HG02885 (cell line): ENCODE data around the gene PCSK9.
A peak's percentile ranks its signal among the peaks of the same experiment; 100 is the strongest.
"Not testable (repeated sequence)": the region's sequence is repeated elsewhere in the genome, so short reads cannot be mapped to it uniquely, and the experiment has no call there.

Experiments
- ATAC-seq: cut with Tn5 transposase; IDR thresholded peaks from one replicate; pipeline ENCODE4 v1.9.1; 2021; ENCODE audit warnings: mild to moderate bottlenecking; ENCODE audit not compliant: unreplicated experiment, poor library complexity

Gene PCSK9

DNA sequence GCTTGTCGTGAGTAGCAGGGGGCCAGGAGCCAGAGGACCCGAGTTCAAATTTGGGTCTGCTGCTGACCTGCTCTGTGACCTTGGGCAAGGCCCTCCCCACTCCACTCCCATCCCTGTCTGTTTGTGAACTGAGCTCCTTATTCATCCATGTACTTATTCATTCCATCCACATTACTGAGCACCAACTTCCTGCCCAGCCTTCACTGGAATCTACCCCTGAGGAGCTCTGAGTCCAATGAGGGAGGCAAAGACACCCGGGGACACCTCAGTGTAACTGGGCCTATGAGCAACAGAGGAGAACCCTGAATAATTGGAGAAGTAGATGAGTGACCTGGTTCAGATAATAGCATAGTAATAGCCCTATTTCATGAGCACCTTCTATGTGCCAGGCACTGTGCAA, 31.7 kb upstream of the PCSK9 start:
- ATAC-seq: no peak

DNA sequence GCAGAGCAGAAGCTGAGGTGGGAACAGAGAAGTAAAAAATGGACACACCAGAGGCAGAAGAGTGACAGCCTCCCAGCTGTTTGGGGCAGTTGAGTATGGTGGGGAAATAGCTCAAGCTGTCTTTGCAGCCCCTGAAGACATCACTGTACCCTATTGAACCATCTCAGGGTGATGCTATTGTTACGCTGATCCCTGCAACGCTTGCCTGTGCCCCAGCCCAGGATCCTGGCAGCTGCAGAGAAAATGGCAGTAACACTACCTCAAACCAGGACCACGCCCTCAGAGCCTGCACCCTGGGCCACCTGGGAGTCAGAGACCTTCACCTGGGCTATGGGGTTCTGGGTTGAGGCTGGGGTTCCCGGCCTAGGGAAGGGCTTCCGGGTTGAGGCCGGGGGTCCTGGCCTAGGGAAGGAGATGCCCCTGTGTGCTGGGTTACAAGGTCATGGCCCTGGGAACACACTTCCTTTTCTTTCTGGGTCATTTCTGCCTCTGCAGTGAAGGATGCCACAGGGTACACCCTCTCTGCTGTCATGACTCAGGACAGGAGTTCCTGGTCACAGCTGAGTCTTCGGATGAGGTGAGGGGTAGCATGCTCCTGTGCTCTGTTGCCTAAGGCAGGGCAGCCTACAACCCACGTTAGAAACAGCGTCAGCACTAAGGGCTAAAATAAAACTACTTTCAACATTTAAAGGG, 29.0 kb upstream of the PCSK9 start:
- ATAC-seq: no peak

DNA sequence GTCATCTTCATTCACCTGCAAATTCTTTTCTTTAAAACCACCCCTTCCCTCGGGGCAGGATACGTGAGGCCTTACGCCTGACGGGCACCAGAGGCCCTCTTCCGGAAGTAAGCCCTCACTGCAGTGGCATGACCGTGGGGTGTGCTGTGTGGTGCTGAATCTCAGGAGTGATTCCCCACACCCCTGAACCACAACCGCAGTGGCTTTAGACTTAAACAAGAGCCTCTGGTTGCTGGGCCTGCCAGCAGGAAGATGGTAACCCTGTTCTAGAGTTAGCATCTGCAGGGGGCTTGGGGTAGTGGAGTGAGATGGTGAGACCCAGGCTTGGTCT, 28.5 kb upstream of the PCSK9 start:
- ATAC-seq: no peak

DNA sequence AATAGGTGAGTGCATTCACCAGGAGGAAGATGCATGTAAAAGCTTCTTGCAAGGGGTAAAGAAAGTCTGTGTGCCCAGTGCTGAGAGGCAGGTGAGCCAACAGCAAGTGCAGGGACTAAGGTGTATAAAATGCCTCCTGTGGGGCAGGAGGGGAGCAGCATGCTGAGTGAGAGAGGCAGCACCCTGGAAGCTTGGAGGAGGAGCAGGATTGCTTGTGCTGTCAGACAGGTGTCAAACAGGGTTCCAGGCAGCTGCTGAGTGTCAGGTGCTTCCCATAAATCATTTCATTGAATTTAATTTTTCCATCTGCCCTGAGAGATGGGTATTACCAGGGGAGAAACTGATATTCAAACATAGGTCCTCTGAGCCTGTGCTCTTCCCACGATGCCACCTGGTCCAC, 26.7 kb upstream of the PCSK9 start:
- no peak for ATAC-seq

DNA sequence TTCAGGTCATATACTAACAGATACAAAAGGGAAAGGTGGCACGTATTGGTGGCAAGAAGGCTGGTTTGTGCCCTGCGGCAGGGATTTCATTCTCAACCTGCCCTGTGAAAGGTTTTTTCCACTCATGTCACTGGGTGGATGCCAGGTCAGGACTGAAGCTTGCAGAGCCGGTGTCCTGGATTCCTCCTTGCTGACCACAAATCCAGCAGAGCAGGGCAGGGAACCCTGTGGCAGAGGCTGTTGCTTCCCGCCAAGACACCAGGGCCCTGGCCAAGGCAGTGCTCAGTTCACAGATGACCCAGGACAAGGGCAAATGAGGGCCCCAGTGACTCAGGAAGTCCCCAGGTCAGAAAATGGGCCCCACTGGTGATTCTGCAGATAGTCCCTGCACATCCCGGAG, 24.2 kb upstream of the PCSK9 start:
- ATAC-seq: no peak

DNA sequence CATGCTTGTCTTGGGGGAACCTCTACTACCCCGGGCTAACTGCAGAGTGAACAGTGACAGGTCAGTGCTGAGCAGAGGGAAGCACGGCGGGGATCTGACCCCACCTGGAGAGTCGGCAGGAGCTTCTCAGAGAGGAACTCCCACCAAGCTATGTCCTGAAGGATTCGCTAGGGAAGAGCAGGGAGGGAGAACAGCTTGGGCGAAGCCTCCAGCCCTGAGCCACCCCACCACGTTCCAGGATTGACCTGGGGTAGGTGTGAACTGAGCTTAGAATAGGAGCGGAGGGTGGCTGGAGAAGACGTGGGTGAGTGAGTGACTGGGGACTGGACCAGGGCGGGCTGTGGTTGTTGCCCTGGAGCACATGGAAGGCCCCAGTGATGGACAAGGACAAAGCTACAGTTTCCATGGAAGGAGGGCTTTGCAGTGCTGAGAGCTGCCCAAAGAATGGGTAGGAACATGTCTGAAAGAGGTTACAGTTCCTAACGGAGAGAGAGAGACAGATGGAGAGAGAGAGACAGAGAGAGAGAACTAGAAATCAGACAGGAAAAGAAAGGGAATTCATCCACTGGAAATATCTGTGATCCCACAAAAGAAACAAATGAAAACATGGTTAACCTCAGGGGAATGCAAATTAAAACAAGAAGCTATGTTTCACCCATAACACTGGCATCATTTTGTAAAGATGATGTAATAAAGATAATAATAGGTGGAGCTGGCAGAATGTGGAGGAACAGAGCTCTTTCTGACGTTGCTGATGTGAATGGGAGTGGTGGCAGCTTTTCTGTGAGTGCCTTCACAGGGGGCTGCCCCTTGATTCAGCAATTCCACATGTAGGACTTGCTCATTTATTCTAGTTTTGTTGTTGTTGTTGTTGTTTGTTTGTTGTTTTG, 23.4 kb upstream of the PCSK9 start:
- ATAC-seq: no peak

DNA sequence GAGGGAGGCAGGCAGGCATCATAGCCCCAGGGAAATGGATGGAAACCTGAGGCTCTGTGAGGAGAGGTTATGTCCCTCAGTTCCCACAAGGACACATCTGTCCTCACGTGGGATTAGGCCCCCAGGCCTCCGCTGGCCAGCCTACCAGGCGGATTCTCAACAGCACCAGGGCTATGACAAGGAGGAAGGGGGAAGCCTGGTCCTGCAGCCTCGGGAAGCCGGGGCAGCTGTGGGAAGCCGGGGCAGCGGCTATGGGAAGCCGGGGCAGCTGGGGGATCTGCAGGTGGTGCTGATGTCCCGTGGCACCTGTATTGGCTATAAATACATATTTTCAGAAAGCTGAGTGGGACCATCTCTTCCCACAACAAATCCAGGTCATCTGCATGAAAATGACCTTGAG, 21.0 kb upstream of the PCSK9 start:
- no peak for ATAC-seq

DNA sequence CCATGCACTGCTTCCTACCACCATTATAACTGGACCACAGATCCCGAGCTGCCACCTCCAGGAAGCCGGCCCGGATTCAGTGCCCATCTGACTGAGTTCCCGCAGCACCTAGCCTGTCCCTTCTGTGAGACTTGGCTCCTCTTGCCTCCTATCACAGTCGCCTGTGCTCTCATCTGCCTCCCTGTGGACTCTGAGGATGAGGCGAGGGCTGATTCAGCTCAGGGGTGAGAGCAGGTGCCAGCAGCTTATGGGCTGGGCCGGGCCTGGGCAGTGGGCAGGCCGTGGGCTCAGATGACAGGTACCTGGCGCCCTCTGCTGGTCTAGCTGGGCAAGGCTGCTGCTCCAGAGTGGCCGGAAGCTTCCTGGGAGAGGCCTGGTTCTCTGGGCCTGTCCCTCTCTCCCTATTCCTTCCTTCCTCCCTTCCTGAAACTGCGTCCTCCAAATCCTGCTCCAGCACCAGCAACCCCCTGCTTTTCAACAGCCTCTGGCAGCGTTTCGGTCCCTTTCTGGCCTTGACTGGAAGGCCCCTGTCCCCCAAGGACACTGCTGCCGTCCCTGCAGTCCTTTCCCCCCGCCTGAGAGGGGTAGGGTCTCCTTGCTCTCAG, 17.3 kb upstream of the PCSK9 start:
- ATAC-seq: peak; percentile 82

DNA sequence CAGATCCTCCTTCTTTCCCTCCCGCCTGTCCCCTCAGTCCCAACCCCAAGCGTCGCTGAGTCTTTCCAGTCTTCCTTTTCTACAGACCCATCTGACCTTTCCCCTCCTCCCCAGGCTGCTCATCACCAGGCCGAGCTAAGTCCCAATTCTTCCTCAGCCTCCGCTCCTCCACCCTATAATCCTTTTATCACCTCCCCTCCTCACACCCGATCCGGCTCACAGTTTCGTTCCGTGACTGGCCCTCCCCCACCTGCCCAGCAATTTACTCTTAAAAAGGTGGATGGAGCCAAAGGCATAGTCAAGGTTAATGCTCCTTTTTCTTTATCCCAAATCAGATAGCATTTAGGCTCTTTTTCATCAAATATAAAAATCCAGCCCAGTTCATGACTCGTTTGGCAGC, 15.2 kb upstream of the PCSK9 start:
- ATAC-seq: not testable (repeated sequence)

DNA sequence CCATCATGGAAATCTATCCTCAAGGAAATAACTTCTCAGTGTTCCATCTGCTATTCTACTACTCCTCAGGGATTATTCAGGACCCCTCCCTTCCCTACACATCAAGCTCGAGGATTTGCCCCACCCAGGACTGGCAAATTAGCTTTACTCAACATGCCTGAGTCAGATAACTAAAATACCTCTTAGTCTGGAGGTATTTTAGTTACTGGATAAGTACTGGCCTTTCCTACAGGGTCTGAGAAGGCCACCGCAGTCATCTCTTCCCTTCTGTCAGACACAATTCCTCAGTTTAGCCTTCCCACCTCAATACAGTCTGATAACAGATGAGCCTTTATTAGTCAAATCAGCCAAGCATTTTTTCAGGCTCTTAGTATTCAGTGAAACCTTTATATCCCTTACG, 12.7 kb upstream of the PCSK9 start:
- not testable (repeated sequence) for ATAC-seq

DNA sequence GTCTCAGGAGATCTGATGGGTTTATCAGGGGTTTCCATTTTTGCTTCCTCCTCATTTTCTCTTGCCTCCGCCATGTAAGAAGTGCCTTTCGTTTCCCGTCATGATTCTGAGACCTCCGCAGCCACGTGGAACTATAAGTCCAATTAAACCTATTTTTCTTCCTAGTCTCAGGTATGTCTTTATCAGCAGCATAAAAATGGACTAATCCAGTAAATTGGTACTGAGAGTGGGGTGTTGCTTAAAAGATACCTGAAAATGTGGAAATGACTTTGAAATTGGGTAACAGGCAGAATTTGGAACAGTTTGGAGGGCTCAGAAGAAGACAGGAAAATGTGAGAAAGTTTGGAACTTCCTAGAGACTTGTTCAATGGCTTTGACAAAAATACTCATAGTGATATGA, 8.2 kb upstream of the PCSK9 start:
- not testable (repeated sequence) for ATAC-seq

DNA sequence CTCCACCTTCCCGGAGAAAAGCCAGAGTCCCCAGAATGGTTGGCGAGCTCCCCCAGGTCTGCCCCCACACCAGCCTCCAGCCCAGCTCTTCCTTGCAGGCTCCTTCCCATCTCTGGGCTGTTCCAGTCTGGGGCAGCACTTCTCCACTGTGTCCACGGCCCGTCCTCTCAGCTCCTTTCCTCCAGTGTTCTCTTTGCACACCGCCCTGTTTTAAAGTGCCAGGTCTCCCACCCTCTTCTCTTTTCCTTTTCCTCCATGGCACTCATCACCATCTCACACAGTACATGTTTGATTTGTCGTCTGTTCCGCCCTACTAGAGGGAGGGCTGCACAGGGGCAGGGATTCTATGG, 6.1 kb upstream of the PCSK9 start:
- ATAC-seq: no peak

DNA sequence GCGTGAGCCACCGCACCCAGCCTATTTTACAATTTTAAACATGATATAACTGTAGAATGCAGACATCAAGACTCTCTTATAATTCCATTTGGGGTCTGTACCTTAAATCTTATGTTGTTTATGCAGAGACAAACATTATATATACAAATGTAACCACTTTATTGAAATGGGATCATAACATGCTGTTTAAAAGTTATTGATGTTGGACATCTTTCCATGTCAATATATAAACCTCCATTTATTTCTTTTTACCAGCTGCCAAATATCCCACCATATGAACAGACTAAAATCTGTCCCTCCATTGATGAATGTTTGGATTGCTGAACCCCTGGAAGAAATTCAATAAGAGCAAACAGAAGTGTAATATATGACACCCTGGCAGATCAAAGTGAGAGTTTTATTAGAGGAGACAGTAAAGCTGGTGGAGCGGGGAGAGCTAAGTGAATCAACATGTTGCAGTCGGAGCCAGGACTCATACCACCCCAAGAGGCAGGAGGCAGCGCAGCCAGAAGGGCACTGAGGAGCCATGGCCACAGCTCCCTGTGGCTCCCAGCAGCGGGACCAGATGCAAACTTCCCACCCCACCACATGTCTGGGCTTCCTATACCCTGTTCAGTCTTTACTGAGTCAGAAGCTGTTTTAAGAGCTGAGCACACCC, 4.7 kb upstream of the PCSK9 start:
- no peak for ATAC-seq

DNA sequence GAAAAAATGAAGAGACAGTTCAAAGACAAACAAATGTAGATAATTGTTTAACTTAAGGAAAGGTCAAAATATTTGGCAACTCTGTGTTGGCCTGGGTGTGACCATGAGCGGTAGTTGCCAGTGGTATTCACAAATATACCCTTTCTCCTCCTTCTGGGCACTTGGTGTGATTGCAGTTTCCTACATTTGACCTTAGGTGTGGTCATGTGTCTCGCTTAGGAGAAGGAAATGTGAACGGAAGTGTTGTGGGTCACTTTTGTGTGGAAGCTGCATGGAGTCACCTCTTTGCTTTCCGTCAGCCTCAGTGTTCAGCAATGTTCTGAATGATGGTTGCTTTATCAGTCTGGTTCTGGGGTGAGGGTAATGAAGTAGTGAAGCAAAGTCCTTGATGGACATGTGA, 3.4 kb upstream of the PCSK9 start:
- ATAC-seq: no peak

DNA sequence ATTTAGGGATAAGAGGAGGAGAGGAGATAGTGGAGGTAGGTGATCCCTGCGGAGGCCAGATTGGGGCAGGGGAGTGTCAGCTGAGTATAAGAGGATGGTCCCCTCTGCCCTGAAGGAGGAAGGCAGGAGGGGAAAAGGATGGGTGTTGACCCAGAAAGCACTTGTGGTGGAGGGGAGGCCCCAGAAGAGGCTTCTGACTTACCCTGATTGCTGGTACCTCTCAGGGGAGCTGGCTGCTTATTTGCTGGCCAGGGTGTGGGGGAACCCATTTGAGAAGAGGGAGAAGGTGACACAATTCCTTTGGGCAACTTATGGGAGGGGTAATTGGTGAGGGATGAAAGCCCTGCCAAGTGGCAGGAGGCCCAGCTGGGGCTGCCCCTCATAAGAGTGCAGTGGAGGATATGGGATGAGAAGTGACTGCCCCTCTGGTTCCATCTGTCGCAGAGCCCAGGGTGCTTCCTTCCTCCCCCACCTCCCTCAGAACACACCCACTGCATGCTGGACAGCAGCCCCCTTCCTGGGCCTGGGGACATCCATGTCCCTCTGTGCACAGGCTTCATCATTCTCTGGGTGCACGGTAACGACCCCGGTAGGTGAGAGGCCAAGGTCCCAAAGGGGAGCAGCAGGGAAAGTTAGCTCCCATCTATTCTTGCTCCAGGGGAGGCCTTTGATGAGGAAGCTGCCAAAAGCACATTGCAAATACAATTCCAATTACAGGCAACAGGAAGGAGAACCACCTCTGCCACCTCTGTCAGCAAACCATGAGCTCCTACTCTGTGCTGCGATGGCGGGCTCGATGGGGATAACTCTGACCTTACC, 1.4 kb upstream of the PCSK9 start:
- no peak for ATAC-seq

DNA sequence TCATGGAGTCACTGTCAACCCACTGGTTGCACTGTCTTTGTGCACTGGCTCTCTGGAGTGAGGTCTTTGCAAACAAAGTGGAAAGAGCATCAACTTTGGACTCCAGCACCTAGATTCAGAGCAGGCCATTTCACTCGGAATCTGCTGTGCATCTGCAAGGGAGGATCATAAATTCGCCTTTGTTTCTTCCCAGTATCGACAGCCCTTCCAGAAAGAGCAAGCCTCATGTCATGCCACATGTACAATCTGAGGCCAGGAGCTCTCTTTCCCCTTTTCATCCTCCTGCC, 853 bp upstream of the PCSK9 start:
- ATAC-seq: no peak

DNA sequence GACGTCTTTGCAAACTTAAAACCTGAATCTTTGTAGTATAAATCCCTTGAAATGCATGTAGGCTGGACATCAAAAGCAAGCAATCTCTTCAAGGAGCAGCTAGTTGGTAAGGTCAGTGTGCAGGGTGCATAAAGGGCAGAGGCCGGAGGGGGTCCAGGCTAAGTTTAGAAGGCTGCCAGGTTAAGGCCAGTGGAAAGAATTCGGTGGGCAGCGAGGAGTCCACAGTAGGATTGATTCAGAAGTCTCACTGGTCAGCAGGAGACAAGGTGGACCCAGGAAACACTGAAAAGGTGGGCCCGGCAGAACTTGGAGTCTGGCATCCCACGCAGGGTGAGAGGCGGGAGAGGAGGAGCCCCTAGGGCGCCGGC, 390 bp upstream of the PCSK9 start:
- no peak for ATAC-seq

DNA sequence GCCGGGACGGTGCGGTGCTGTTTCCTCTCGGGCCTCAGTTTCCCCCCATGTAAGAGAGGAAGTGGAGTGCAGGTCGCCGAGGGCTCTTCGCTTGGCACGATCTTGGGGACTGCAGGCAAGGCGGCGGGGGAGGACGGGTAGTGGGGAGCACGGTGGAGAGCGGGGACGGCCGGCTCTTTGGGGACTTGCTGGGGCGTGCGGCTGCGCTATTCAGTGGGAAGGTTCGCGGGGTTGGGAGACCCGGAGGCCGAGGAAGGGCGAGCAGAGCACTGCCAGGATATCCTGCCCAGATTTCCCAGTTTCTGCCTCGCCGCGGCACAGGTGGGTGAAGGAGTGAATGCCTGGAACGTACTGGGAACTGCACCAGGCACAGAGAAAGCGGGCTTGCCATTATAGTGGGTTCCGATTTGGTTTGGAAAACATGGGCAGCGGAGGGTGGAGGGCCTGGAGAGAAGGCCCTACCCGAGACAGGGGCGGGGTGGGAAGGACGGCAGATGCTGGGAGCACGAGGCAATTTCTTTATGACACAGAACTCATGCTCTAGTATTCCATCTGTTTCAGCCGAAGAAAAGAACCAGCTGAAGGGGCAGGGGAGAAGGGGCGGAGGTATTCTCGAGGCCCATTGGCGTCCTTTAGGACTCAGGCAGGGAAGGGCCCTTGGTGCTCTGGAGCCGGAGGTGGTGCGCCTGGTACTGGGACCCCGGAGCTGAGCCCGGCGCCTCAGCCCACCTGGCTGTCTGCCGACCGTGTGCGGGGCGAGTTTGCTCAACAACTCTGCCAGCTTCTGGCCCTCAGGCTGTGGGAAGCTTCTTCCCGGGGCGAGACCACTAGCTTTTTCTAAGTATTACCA, 960 bp downstream of the PCSK9 start:
- no peak for ATAC-seq

DNA sequence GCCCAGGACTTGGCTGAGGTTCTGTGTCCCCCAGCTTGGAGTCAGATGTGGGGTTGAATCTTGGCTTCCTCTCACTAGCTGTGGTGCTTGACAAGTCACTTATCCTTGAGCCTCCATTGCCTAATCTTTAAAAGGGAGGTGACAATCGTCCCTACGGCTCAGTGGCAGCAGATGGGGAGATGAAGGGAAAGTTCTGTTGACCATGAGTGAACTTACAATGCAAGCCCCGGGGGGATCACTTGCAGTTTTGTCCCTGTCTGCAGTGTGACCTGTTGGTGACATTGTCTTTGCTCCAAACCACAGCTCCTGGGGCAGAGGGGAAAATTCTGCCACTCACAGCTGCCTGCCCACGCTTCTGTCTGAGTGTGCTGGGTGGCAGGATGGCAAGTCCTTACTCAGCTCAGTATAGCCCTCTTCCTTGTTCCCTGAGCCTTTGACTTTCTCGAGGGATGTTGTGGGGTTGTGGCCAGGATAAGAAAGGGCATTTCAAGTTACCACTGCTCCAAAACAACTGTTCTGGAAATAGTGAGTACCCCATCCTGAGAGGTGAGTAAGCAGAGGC, 1.7 kb downstream of the PCSK9 start:
- ATAC-seq: no peak
